Neuronal stem cell (in vitro differentiated cells): ENCODE data around the gene TWSG1.

Experiments used
- DNase-seq: peaks from one replicate; pipeline ENCODE4 v3.0.0-alpha.2; 2013; ENCODE audit warnings: low spot score
- H2AFZ ChIP-seq: one replicate; pipeline ENCODE4 v1.6.1; 2013; ENCODE audit warnings: mild to moderate bottlenecking, low read length, inconsistent platforms
- H2AK5ac ChIP-seq: 2 replicates; pipeline ENCODE4 v1.6.1; 2013; ENCODE audit warnings: low read depth, mild to moderate bottlenecking, inconsistent platforms, low read length, moderate library complexity, mixed read lengths
- H2BK120ac ChIP-seq: 2 replicates; pipeline ENCODE4 v1.6.1; 2013; ENCODE audit warnings: low read depth, mild to moderate bottlenecking, inconsistent platforms, low read length, moderate library complexity, mixed read lengths
- H2BK12ac ChIP-seq: one replicate; pipeline ENCODE4 v1.6.1; 2013; ENCODE audit warnings: low read length, inconsistent platforms
- H2BK15ac ChIP-seq: 2 replicates; pipeline ENCODE4 v1.6.1; 2013; ENCODE audit warnings: mild to moderate bottlenecking, low read length, inconsistent platforms, mixed read lengths
- H2BK5ac ChIP-seq: one replicate; pipeline ENCODE4 v1.6.1; 2013; ENCODE audit warnings: inconsistent platforms, mild to moderate bottlenecking, low read length, moderate library complexity
- H3K14ac ChIP-seq: one replicate; pipeline ENCODE4 v1.6.1; 2013; ENCODE audit warnings: low read length, inconsistent platforms
- H3K18ac ChIP-seq: 2 replicates; pipeline ENCODE4 v1.6.1; 2013; ENCODE audit warnings: low read length, inconsistent platforms
- H3K23ac ChIP-seq: 2 replicates; pipeline ENCODE4 v1.6.1; 2013; ENCODE audit warnings: low read depth, mild to moderate bottlenecking, mixed read lengths, low read length, inconsistent platforms; ENCODE audit not compliant: poor library complexity
- H3K27ac ChIP-seq: replicated peaks from 3 replicates; pipeline ENCODE4 v1.5.1; 2013; ENCODE audit warnings: low read length, inconsistent platforms
- H3K27me3 ChIP-seq, 3 experiments: 2 replicates each; pipeline ENCODE4 v1.6.1; 2013; ENCODE audit warnings: low read length in 3 of 3, mild to moderate bottlenecking in 2 of 3, inconsistent platforms in 1 of 3, low read depth in 1 of 3, mixed read lengths in 1 of 3, moderate library complexity in 1 of 3; ENCODE audit not compliant: control insufficient read depth in 3 of 3, insufficient read depth in 3 of 3
- H3K36me3 ChIP-seq, 2 donors: replicated peaks in 1 of 2; 2 replicates each; pipeline ENCODE4 v1.6.1; 2013; ENCODE audit warnings: low read length in 2 of 2; ENCODE audit not compliant: control insufficient read depth in 2 of 2, insufficient read depth in 2 of 2
- H3K4ac ChIP-seq: 2 replicates; pipeline ENCODE4 v1.6.1; 2013; ENCODE audit warnings: inconsistent platforms, mild to moderate bottlenecking, low read length, moderate library complexity
- H3K4me1 ChIP-seq, 2 donors: 1 replicate in 1 of 2; 2 replicates in 1 of 2; pipeline ENCODE4 v1.6.1; 2013; ENCODE audit warnings: low read length in 2 of 2, low read depth in 1 of 2; ENCODE audit not compliant: control insufficient read depth in 2 of 2, insufficient read depth in 1 of 2
- H3K4me2 ChIP-seq: one replicate; pipeline ENCODE4 v1.6.1; 2013; ENCODE audit warnings: mild to moderate bottlenecking, low read length, inconsistent platforms; ENCODE audit not compliant: insufficient read depth, poor library complexity, severe bottlenecking
- H3K4me3 ChIP-seq, 2 donors: 2 replicates each; pipeline ENCODE4 v1.5.1; 2013; ENCODE audit warnings: low read length in 2 of 2, mild to moderate bottlenecking in 2 of 2, inconsistent platforms in 1 of 2, moderate library complexity in 1 of 2
- H3K79me1 ChIP-seq: one replicate; pipeline ENCODE4 v1.6.1; 2013; ENCODE audit warnings: low read depth, mild to moderate bottlenecking, inconsistent platforms, low read length, moderate library complexity
- H3K9ac ChIP-seq: one replicate; pipeline ENCODE4 v1.6.1; 2013; ENCODE audit warnings: mild to moderate bottlenecking, low read depth, low read length, inconsistent platforms; ENCODE audit not compliant: poor library complexity
- H3K9me3 ChIP-seq, 2 donors: replicated peaks in 1 of 2; 2 replicates each; pipeline versions ENCODE3 to v1.6.1; 2013; ENCODE audit warnings: low read length in 2 of 2, mild to moderate bottlenecking in 2 of 2, inconsistent platforms in 1 of 2, low read depth in 1 of 2, mixed read lengths in 1 of 2, moderate library complexity in 1 of 2; ENCODE audit not compliant: control insufficient read depth in 2 of 2, insufficient read depth in 1 of 2
- H4K8ac ChIP-seq: one replicate; pipeline ENCODE4 v1.6.1; 2013; ENCODE audit warnings: low read depth, mild to moderate bottlenecking, inconsistent platforms, low read length, moderate library complexity
- H4K91ac ChIP-seq: one replicate; pipeline ENCODE4 v1.6.1; 2013; ENCODE audit warnings: low read length, low read depth, mild to moderate bottlenecking, inconsistent platforms; ENCODE audit not compliant: poor library complexity
- WGBS, 2 donors: extraction: QIAGEN DNeasy Blood & Tissue Kit; methylation state at CpG; one replicate each; pipeline ENCODE4 v1.1.7; 2013; ENCODE audit warnings: missing lambda C conversion rate in 2 of 2, mixed read lengths in 1 of 2; ENCODE audit not compliant: insufficient read length in 2 of 2, insufficient replicate concordance in 1 of 2; ENCODE audit errors: extremely low coverage in 2 of 2; 5-methylcytosine and 5-hydroxymethylcytosine counted together

The TWSG1 gene

GRCh38 chr18:9328776-9329175 lies 5.8 kb upstream of the TWSG1 start:
- H3K4me1 ChIP-seq: peaks cover 0 to 2% of the 10 kb centered on the region in 2 donors
- H3K23ac ChIP-seq: no peak overlapping the region
- no CpG with 5 or more reads among the region's 2 CpGs for WGBS, 2 donors
- no peaks in the 10 kb centered on the region for H3K36me3 ChIP-seq
- H3K18ac ChIP-seq: no peak overlapping the region
- no peak overlapping the region for H2AK5ac ChIP-seq
- H2AFZ ChIP-seq: no peak overlapping the region
- no peak overlapping the region for H3K14ac ChIP-seq
- H4K91ac ChIP-seq: no peak overlapping the region
- H3K79me1 ChIP-seq: no peaks in the 10 kb centered on the region
- H2BK12ac ChIP-seq: no peak overlapping the region
- H3K9me3 ChIP-seq: peaks cover 0 to 13% of the 10 kb centered on the region in 2 donors
- H3K4me2 ChIP-seq: no peak overlapping the region
- H3K4me3 ChIP-seq: no peak overlapping the region
- H3K9ac ChIP-seq: no peak overlapping the region
- no peak overlapping the region for H3K4ac ChIP-seq
- H2BK15ac ChIP-seq: no peak overlapping the region
- DNase-seq: no peak
- no peak overlapping the region for H4K8ac ChIP-seq
- H3K27me3 ChIP-seq: no peaks in the 10 kb centered on the region
- H2BK120ac ChIP-seq: no peak overlapping the region
- H3K27ac ChIP-seq: no peak overlapping the region
- no peak overlapping the region for H2BK5ac ChIP-seq

GRCh38 chr18:9329471-9329870 lies 5.1 kb upstream of the TWSG1 start:
- WGBS, 2 donors: no CpG with 5 or more reads among the region's 1 CpG

GRCh38 chr18:9330419-9330818 lies 4.2 kb upstream of the TWSG1 start:
- no peak overlapping the region for H2AK5ac ChIP-seq
- no CpG with 5 or more reads among the region's 3 CpGs for WGBS, 2 donors
- no peak overlapping the region for H4K91ac ChIP-seq
- H2BK15ac ChIP-seq: no peak overlapping the region
- H3K9ac ChIP-seq: no peak overlapping the region
- H4K8ac ChIP-seq: no peak overlapping the region
- no peak overlapping the region for H3K4me2 ChIP-seq
- no peak overlapping the region for H3K14ac ChIP-seq
- no peak overlapping the region for H2BK12ac ChIP-seq
- H3K23ac ChIP-seq: no peak overlapping the region
- H3K4me1 ChIP-seq: peaks cover 0 to 2% of the 10 kb centered on the region in 2 donors
- peaks cover 0 to 13% of the 10 kb centered on the region in 2 donors for H3K9me3 ChIP-seq
- no peak overlapping the region for H3K27ac ChIP-seq
- peaks cover 3% of the 10 kb centered on the region for H3K79me1 ChIP-seq
- no peak overlapping the region for H3K18ac ChIP-seq
- peak overlapping the region; percentile 34 for H2AFZ ChIP-seq
- H2BK5ac ChIP-seq: no peak overlapping the region
- no peak overlapping the region for H3K4me3 ChIP-seq
- H3K4ac ChIP-seq: no peak overlapping the region
- no peak for DNase-seq
- H2BK120ac ChIP-seq: no peak overlapping the region
- no peaks in the 10 kb centered on the region for H3K36me3 ChIP-seq
- H3K27me3 ChIP-seq: no peaks in the 10 kb centered on the region

More at GRCh38 chr18:9329471-9329870, 5.1 kb upstream of the TWSG1 start:
- Histone ChIP-seq H2BK120ac (no peak overlapping the region), H3K4me3 (no peak overlapping the region), H3K9me3 (peaks cover 0 to 13% of the 10 kb centered on the region in 2 donors), H3K36me3 (no peaks in the 10 kb centered on the region), H2BK15ac (no peak overlapping the region), H2AFZ (no peak overlapping the region), H3K14ac (no peak overlapping the region), H3K9ac (no peak overlapping the region), H2AK5ac (no peak overlapping the region), H3K4ac (no peak overlapping the region), H4K8ac (no peak overlapping the region), H3K23ac (no peak overlapping the region), H3K79me1 (no peaks in the 10 kb centered on the region), H3K27me3 (no peaks in the 10 kb centered on the region), H2BK12ac (no peak overlapping the region), H2BK5ac (no peak overlapping the region), H3K4me1 (peaks cover 0 to 2% of the 10 kb centered on the region in 2 donors), H3K18ac (no peak overlapping the region), H3K4me2 (no peak overlapping the region), H3K27ac (no peak overlapping the region), H4K91ac (no peak overlapping the region)
- DNase-seq: no peak

- Histone ChIP-seq H3K36me3 (peaks cover 1 to 22% of the 10 kb centered on the region in 2 donors), H2AFZ (peak overlapping the region; percentile 98), H3K14ac (no peak overlapping the region), H2BK15ac (no peak overlapping the region), H3K9me3 (peaks cover 0 to 6% of the 10 kb centered on the region in 2 donors), H3K9ac (no peak overlapping the region), H3K79me1 (peaks cover 3% of the 10 kb centered on the region), H3K27me3 (no peaks in the 10 kb centered on the region), H3K18ac (no peak overlapping the region), H2BK12ac (no peak overlapping the region), H4K91ac (no peak overlapping the region), H3K4ac (no peak overlapping the region), H3K4me2 (peak overlapping the region; percentile 69), H3K4me3 (peak overlapping the region; percentile 71 to 74), H2AK5ac (no peak overlapping the region), H3K4me1 (peaks cover 0 to 5% of the 10 kb centered on the region in 2 donors), H3K23ac (peak overlapping the region; percentile 6), H4K8ac (no peak overlapping the region), H2BK5ac (no peak overlapping the region), H3K27ac (no peak overlapping the region), H2BK120ac (no peak overlapping the region)
- DNase-seq: no peak
- WGBS, 2 donors: no CpG with 5 or more reads among the region's 52 CpGs
Measured at GRCh38 chr18:9333441-9334328, 888 bp upstream of the TWSG1 start.
